BJ (cell line): ENCODE measurements around the gene TMEM89. TPM values are rescaled to one million over a fixed set of nuclear protein-coding genes. Genes with fewer than 3 reads are reported as not detected.

Experiments used
- CTCF ChIA-PET: fragments of 350-600 bp; formaldehyde crosslinking; extraction: SDS; loops from one replicate; lab custom pipeline; 2021; ENCODE audit warnings: antibody characterized with exemption, inconsistent platforms; lab: Yijun Ruan, JAX
- POLR2A ChIA-PET: fragments of 300-600 bp; sonication (Branson Sonifier 250); formaldehyde crosslinking; extraction: SDS; loops from one replicate; lab custom pipeline; 2021; ENCODE audit warnings: antibody characterized with exemption; lab: Charles Lee
- DNase-seq: peaks from one replicate; pipeline ENCODE4 v3.0.0-alpha.2; 2011; ENCODE audit warnings: low read depth
- H3K27me3 ChIP-seq: 2 replicates; pipeline ENCODE4 v1.6.0; 2011; ENCODE audit warnings: low read length; ENCODE audit not compliant: control insufficient read depth, insufficient read depth
- H3K36me3 ChIP-seq: 2 replicates; pipeline ENCODE4 v1.5.1; 2011; ENCODE audit warnings: low read length; ENCODE audit not compliant: control insufficient read depth, insufficient read depth
- H3K4me3 ChIP-seq: 2 replicates; pipeline ENCODE4 v1.5.1; 2011; ENCODE audit warnings: low read depth, mild to moderate bottlenecking, control low read depth, low read length
- CTCF ChIP-seq: IDR thresholded peaks from 2 replicates; pipeline ENCODE4 v1.5.1; 2011; ENCODE audit warnings: low read depth, mild to moderate bottlenecking, control low read depth, inconsistent platforms, low read length, moderate library complexity; ENCODE audit not compliant: insufficient read depth
- polyA plus RNA-seq: library from polyadenylated mRNA; depleted of rRNA; stranded (reverse); fragments of >200 nt; gene quantifications from 2 replicates; pipeline ENCODE4 v1.2.3, GENCODE V29; 2011; rRNA removed

Gene TMEM89
- polyA plus RNA-seq, 1 experiment = not detected

GRCh38 chr3:48575366-48575765 lies 46.2 kb downstream of the TMEM89 start:
- peaks cover 57% of the 10 kb centered on the region for H3K36me3 ChIP-seq
- TF ChIP-seq CTCF = no peak
- ChIA-PET POLR2A (no interaction called here), CTCF (interaction anchor here (1.4 kb wide), 1 partner anchor 60 kb away, joined by 4 read pairs; the partner anchor contains the start of gene SLC26A6)
- no peaks in the 10 kb centered on the region for H3K27me3 ChIP-seq
- H3K4me3 ChIP-seq = no peak overlapping the region
- no peak for DNase-seq

GRCh38 chr3:48573973-48574585 lies 47.5 kb downstream of the TMEM89 start:
- CTCF ChIA-PET = no interaction called here
- Histone ChIP-seq H3K36me3 (peaks cover 53% of the 10 kb centered on the region), H3K4me3 (no peak overlapping the region), H3K27me3 (no peaks in the 10 kb centered on the region)
- no peak for TF ChIP-seq CTCF
- DNase-seq = no peak
- POLR2A ChIA-PET = no interaction called here

- CTCF ChIA-PET = no interaction called here
Observed at GRCh38 chr3:48572517-48572916, 49.1 kb downstream of the TMEM89 start.

GRCh38 chr3:48571938-48572337 lies 49.6 kb downstream of the TMEM89 start:
- DNase-seq = no peak
- no peak for TF ChIP-seq CTCF
- Histone ChIP-seq H3K27me3 (no peaks in the 10 kb centered on the region), H3K36me3 (peaks cover 42% of the 10 kb centered on the region), H3K4me3 (no peak overlapping the region)
- ChIA-PET CTCF (interaction anchor here (1.8 kb wide), 1 partner anchor 11 kb away, joined by 6 read pairs; no protein-coding TSS in a partner anchor), POLR2A (no interaction called here)

More at GRCh38 chr3:48572517-48572916, 49.1 kb downstream of the TMEM89 start:
- no peak for DNase-seq
- Histone ChIP-seq H3K4me3 (no peak overlapping the region), H3K36me3 (peaks cover 48% of the 10 kb centered on the region), H3K27me3 (no peaks in the 10 kb centered on the region)
- POLR2A ChIA-PET = no interaction called here
- no peak for TF ChIP-seq CTCF

Other genes starting within 250 kb of the TMEM89 start
- gene FBXW12, start 249.6 kb downstream of the TMEM89 start, polyA plus RNA-seq = not detected in 2 replicates
- gene PLXNB1, start 191.7 kb downstream of the TMEM89 start, polyA plus RNA-seq = 15.4 and 26.3 TPM in 2 replicates
- gene CCDC51, start 181.7 kb downstream of the TMEM89 start, polyA plus RNA-seq = 11.6 and 14.3 TPM in 2 replicates
- gene TMA7, start 181.5 kb downstream of the TMEM89 start, polyA plus RNA-seq = 53.8 and 162 TPM in 2 replicates
- gene ATRIP, start 175.0 kb downstream of the TMEM89 start, polyA plus RNA-seq = 6.3 and 7.9 TPM in 2 replicates
- 140 and 217 TPM in 2 replicates for gene SHISA5, start 117.6 kb downstream of the TMEM89 start, polyA plus RNA-seq
- gene PFKFB4, start 65.0 kb downstream of the TMEM89 start, polyA plus RNA-seq = 9.8 and 12.8 TPM in 2 replicates
- gene UCN2, start 58.0 kb downstream of the TMEM89 start, polyA plus RNA-seq = 2.3 and 4.5 TPM in 2 replicates
- gene COL7A1, start 26.4 kb downstream of the TMEM89 start, polyA plus RNA-seq = 41.6 and 60.8 TPM in 2 replicates
- gene UQCRC1, start 12.1 kb downstream of the TMEM89 start, polyA plus RNA-seq = 426 and 662 TPM in 2 replicates
- 26.4 and 45.8 TPM in 2 replicates for gene SLC26A6, start 13.7 kb upstream of the TMEM89 start, polyA plus RNA-seq
- 0.55 and 0.88 TPM in 2 replicates for gene CELSR3, start 41.1 kb upstream of the TMEM89 start, polyA plus RNA-seq
- 21.5 and 34.9 TPM in 2 replicates for gene NCKIPSD, start 64.1 kb upstream of the TMEM89 start, polyA plus RNA-seq
- gene IP6K2, start 95.5 kb upstream of the TMEM89 start, polyA plus RNA-seq = 65.5 and 89.9 TPM in 2 replicates
- gene PRKAR2A, start 226.1 kb upstream of the TMEM89 start, polyA plus RNA-seq = 9.0 and 15.3 TPM in 2 replicates